Urinary bladder (tissue), 4 donors: ENCODE measurements around the gene MRPS12. TPM values are rescaled to one million over a fixed set of nuclear protein-coding genes. Genes with fewer than 3 reads are reported as not detected.
"Not testable (repeated sequence)": the region's sequence is repeated elsewhere in the genome, so short reads cannot be mapped to it uniquely, and the experiment has no call there.

Source experiments
- DNase-seq: peaks from one replicate; pipeline ENCODE4 v3.0.0-alpha.2; 2015; ENCODE audit errors: extremely low spot score
- H3K27ac ChIP-seq: one replicate; pipeline ENCODE4 v1.5.1; 2013; ENCODE audit warnings: low read depth, mild to moderate bottlenecking, moderate library complexity
- H3K36me3 ChIP-seq: one replicate; pipeline ENCODE4 v1.6.1; 2013; ENCODE audit warnings: mild to moderate bottlenecking, moderate library complexity; ENCODE audit not compliant: insufficient read depth
- H3K4me1 ChIP-seq: one replicate; pipeline ENCODE4 v1.6.1; 2013; ENCODE audit warnings: mild to moderate bottlenecking, moderate library complexity; ENCODE audit not compliant: insufficient read depth
- H3K4me3 ChIP-seq: one replicate; pipeline ENCODE4 v1.5.1; 2013; ENCODE audit warnings: low read depth, low read length
- WGBS: extraction: QIAGEN DNeasy Blood & Tissue Kit; methylation state at CpG from one replicate; pipeline ENCODE4 v1.1.7; 2013; 5-methylcytosine and 5-hydroxymethylcytosine counted together
- polyA plus RNA-seq: library from polyadenylated mRNA; stranded (reverse); fragments of 200-250 nt; gene quantifications from one replicate; pipeline ENCODE4 v1.2.3, GENCODE V29; 2013
- total RNA-seq: library from RNA; depleted of rRNA; stranded (reverse); fragments of >200 nt; gene quantifications from one replicate; pipeline ENCODE4 v1.2.3, GENCODE V29; 2014
- donor health status: healthy with polysubstance abuse.
- donor health status: healthy.

MRPS12 gene
- total and polyA plus RNA-seq, 2 donors, result 14.7 to 42.5 TPM

GRCh38 chr19:38956264-38956663 is 25.5 kb downstream of the MRPS12 start:
- H3K4me1 ChIP-seq, result no peaks in the 10 kb centered on the region
- H3K27ac ChIP-seq, result no peak overlapping the region
- peaks cover 1% of the 10 kb centered on the region for H3K36me3 ChIP-seq
- H3K4me3 ChIP-seq, result no peak overlapping the region
- DNase-seq, result no peak
- 82% methylated on average over 2 of the region's 2 CpGs for WGBS

GRCh38 chr19:38958301-38958700 is 27.6 kb downstream of the MRPS12 start:
- H3K4me1 ChIP-seq, result no peaks in the 10 kb centered on the region
- WGBS, result 93% methylated on average over 2 of the region's 2 CpGs
- H3K36me3 ChIP-seq, result peaks cover 1% of the 10 kb centered on the region
- no peak for DNase-seq
- no peak overlapping the region for H3K4me3 ChIP-seq
- H3K27ac ChIP-seq, result no peak overlapping the region

- no peak overlapping the region for H3K27ac ChIP-seq
- no peak for DNase-seq
- peaks cover 1% of the 10 kb centered on the region for H3K36me3 ChIP-seq
- H3K4me1 ChIP-seq, result no peaks in the 10 kb centered on the region
- no peak overlapping the region for H3K4me3 ChIP-seq
- WGBS, result 91% methylated on average over 5 of the region's 5 CpGs
Observed at GRCh38 chr19:38959618-38960017, 28.9 kb downstream of the MRPS12 start.

- H3K4me3 ChIP-seq, result no peak overlapping the region
- H3K4me1 ChIP-seq, result no peaks in the 10 kb centered on the region
- peaks cover 1% of the 10 kb centered on the region for H3K36me3 ChIP-seq
- DNase-seq, result no peak
- H3K27ac ChIP-seq, result no peak overlapping the region
- 95% methylated on average over 2 of the region's 2 CpGs for WGBS
Observed at GRCh38 chr19:38964738-38965137, 34.0 kb downstream of the MRPS12 start.

GRCh38 chr19:38966149-38966548 is 35.4 kb downstream of the MRPS12 start:
- not testable (repeated sequence) for H3K4me1 ChIP-seq, H3K36me3 ChIP-seq, H3K4me3 ChIP-seq, H3K27ac ChIP-seq, DNase-seq
- WGBS, result 97% methylated on average over 5 of the region's 5 CpGs

- DNase-seq, result no peak
- Histone ChIP-seq H3K27ac (no peak overlapping the region), H3K36me3 (peaks cover 1% of the 10 kb centered on the region), H3K4me1 (no peaks in the 10 kb centered on the region), H3K4me3 (no peak overlapping the region)
- WGBS, result 81% methylated on average over 12 of the region's 12 CpGs
Observed at GRCh38 chr19:38970664-38971532, 40.2 kb downstream of the MRPS12 start.

- no peak for DNase-seq
- Histone ChIP-seq H3K27ac (no peak overlapping the region), H3K4me3 (no peak overlapping the region), H3K36me3 (no peaks in the 10 kb centered on the region), H3K4me1 (no peaks in the 10 kb centered on the region)
- WGBS, result 97% methylated on average over 2 of the region's 2 CpGs
Observed at GRCh38 chr19:38971672-38972071, 40.9 kb downstream of the MRPS12 start.

GRCh38 chr19:38974624-38975213 is 44.0 kb downstream of the MRPS12 start:
- H3K36me3 ChIP-seq, result no peaks in the 10 kb centered on the region
- WGBS, result 16% methylated on average over 19 of the region's 19 CpGs
- no peak for DNase-seq

GRCh38 chr19:38975214-38975860 is 44.6 kb downstream of the MRPS12 start, which contains the start of gene FBXO17:
TSS of gene FBXO17 (minus strand) at chr19:38975742. CDS start at chr19:38950319, 25,423 bp downstream.
- Histone ChIP-seq H3K4me1 (no peaks in the 10 kb centered on the region), H3K27ac (peak within 1 kb of the TSS; percentile 63), H3K36me3 (no peaks in the 10 kb centered on the region), H3K4me3 (peak within 1 kb of the TSS; percentile 68)
- no peak for DNase-seq
- 2% methylated on average over 63 of the region's 63 CpGs for WGBS

More at GRCh38 chr19:38974624-38975213, 44.0 kb downstream of the MRPS12 start:
- Histone ChIP-seq H3K4me3 (peak overlapping the region; percentile 68), H3K27ac (no peak overlapping the region), H3K4me1 (no peaks in the 10 kb centered on the region)

- Histone ChIP-seq H3K4me1 (no peaks in the 10 kb centered on the region), H3K4me3 (peak overlapping the region; percentile 68), H3K27ac (peak overlapping the region; percentile 13), H3K36me3 (no peaks in the 10 kb centered on the region)
- no peak for DNase-seq
- 6% methylated on average over 19 of the region's 22 CpGs for WGBS
Observed at GRCh38 chr19:38975861-38976271, 45.1 kb downstream of the MRPS12 start.

- 78% methylated on average over 15 of the region's 15 CpGs for WGBS
- no peak overlapping the region for H3K4me3 ChIP-seq
- H3K27ac ChIP-seq, result no peak overlapping the region
- no peaks in the 10 kb centered on the region for H3K36me3 ChIP-seq
- DNase-seq, result no peak
- no peaks in the 10 kb centered on the region for H3K4me1 ChIP-seq
Observed at GRCh38 chr19:38977445-38978325, 46.9 kb downstream of the MRPS12 start.

- Histone ChIP-seq H3K4me1 (no peaks in the 10 kb centered on the region), H3K36me3 (no peaks in the 10 kb centered on the region), H3K27ac (no peak overlapping the region), H3K4me3 (no peak overlapping the region)
- WGBS, result 57% methylated on average over 3 of the region's 3 CpGs
- DNase-seq, result no peak
Observed at GRCh38 chr19:38978326-38978689, 47.6 kb downstream of the MRPS12 start.

- Histone ChIP-seq H3K36me3 (no peaks in the 10 kb centered on the region), H3K4me3 (no peak overlapping the region), H3K27ac (no peak overlapping the region), H3K4me1 (no peaks in the 10 kb centered on the region)
- no peak for DNase-seq
- WGBS, result 75% methylated on average over 5 of the region's 5 CpGs
Observed at GRCh38 chr19:38979812-38980211, 49.1 kb downstream of the MRPS12 start.
